HCT116 (cell line): ENCODE measurements around the gene SEMA3E. TPM values are rescaled to one million over a fixed set of nuclear protein-coding genes. Genes with fewer than 3 reads are reported as not detected.

Source experiments
- ATAC-seq: fragments of 200-7000 bp; cut with Tn5 transposase; 2 replicates; pipeline ENCODE4 v1.9.1; 2020; ENCODE audit warnings: mild to moderate bottlenecking, moderate library complexity
- BruUV-seq: library from RNA; stranded (reverse); fragments of 400-500 nt; replicated peaks from 2 replicates; lab custom pipeline; 2021; lab: Mats Ljungman, UMichigan
- CTCF ChIA-PET: fragments of 300-600 bp; sonication (Branson Sonifier 250); formaldehyde crosslinking; loops from one replicate; lab custom pipeline; 2021; ENCODE audit warnings: antibody characterized with exemption; lab: Charles Lee
- POLR2A ChIA-PET: fragments of 300-600, 350-600 bp; sonication (Branson Sonifier 250); formaldehyde crosslinking; loops from one replicate; lab custom pipeline; 2021; ENCODE audit warnings: antibody characterized with exemption; lab: Charles Lee
- RAD21 ChIA-PET, 2 experiments: fragments of 300-600 bp; sonication (Branson Sonifier 250); formaldehyde crosslinking; loops; one replicate each; lab custom pipeline; 2023; ENCODE audit warnings: low total read pairs in 2 of 2; ENCODE audit not compliant: uncharacterized antibody in 2 of 2, unreplicated experiment in 2 of 2, low non-redundant PET in 1 of 2; lab: Charles Lee
- DNase-seq: peaks from one replicate; pipeline ENCODE4 v3.0.0-alpha.2; 2010; ENCODE audit warnings: low read depth, low spot score
- H2AFZ ChIP-seq: fragments of 200-600 bp; shearing (Covaris generic), sonication (generic); 2 replicates; pipeline ENCODE4 v1.6.1; 2017; ENCODE audit warnings: low read depth, mixed run types, mixed read lengths, antibody characterized with exemption, low read length; ENCODE audit not compliant: poor library complexity, severe bottlenecking
- H3K27ac ChIP-seq: 2 replicates; pipeline ENCODE4 v1.5.1; 2012; ENCODE audit warnings: low read depth, low read length
- H3K27me3 ChIP-seq: fragments of 200-600 bp; sonication (generic); 2 replicates; pipeline ENCODE4 v1.6.1; 2016; ENCODE audit warnings: mixed run types, low read length, mixed read lengths; ENCODE audit not compliant: insufficient read depth
- H3K36me3 ChIP-seq, 2 experiments: fragments of 200-500 bp in 1 of 2; fragments of 200-600 bp in 1 of 2; sonication (Bioruptor generic) in 1 of 2; sonication (generic) in 1 of 2; 2 replicates each; pipeline versions ENCODE4 v1.5.1 to v1.6.1; 2014 to 2016; ENCODE audit warnings: low read length in 2 of 2, inconsistent platforms in 1 of 2, mixed read lengths in 1 of 2, mixed run types in 1 of 2; ENCODE audit not compliant: insufficient read depth in 2 of 2, control insufficient read depth in 1 of 2
- H3K4me1 ChIP-seq, 2 experiments: fragments of 200-600 bp in 1 of 2; sonication (generic) in 1 of 2; 2 replicates each; pipeline versions ENCODE4 v1.5.1 to v1.6.1; 2012 to 2017; ENCODE audit warnings: low read length in 2 of 2, inconsistent platforms in 1 of 2, mild to moderate bottlenecking in 1 of 2, mixed read lengths in 1 of 2, mixed run types in 1 of 2, moderate library complexity in 1 of 2; ENCODE audit not compliant: insufficient read depth in 2 of 2, control insufficient read depth in 1 of 2
- H3K4me2 ChIP-seq: fragments of 200-600 bp; sonication (generic); 2 replicates; pipeline ENCODE4 v1.6.1; 2017; ENCODE audit warnings: mixed run types, low read length, mixed read lengths
- H3K4me3 ChIP-seq, 2 experiments: fragments of 200-600 bp in 1 of 2; sonication (generic) in 1 of 2; replicated peaks in 1 of 2; 2 replicates each; pipeline ENCODE4 v1.5.1; 2011 to 2016; ENCODE audit warnings: low read length in 2 of 2, control low read depth in 1 of 2, low read depth in 1 of 2, mild to moderate bottlenecking in 1 of 2, mixed read lengths in 1 of 2, mixed run types in 1 of 2
- H3K79me2 ChIP-seq: fragments of 200-600 bp; sonication (generic); 2 replicates; pipeline ENCODE4 v1.6.1; 2017; ENCODE audit warnings: mild to moderate bottlenecking, mixed run types, low read length, moderate library complexity, mixed read lengths; ENCODE audit not compliant: insufficient read depth
- H3K9ac ChIP-seq: fragments of 200-600 bp; sonication (generic); 2 replicates; pipeline ENCODE4 v1.6.1; 2016; ENCODE audit warnings: low read length, mixed read lengths
- H3K9me2 ChIP-seq: fragments of 200-600 bp; sonication (generic), shearing (Covaris generic); 2 replicates; pipeline ENCODE4 v1.6.1; 2017; ENCODE audit warnings: mixed run types, mild to moderate bottlenecking, moderate library complexity; ENCODE audit not compliant: insufficient read depth
- H3K9me3 ChIP-seq, 2 experiments: fragments of 200-500 bp in 1 of 2; fragments of 200-600 bp in 1 of 2; sonication (Bioruptor generic) in 1 of 2; sonication (generic) in 1 of 2; 2 replicates each; pipeline ENCODE4 v1.6.1; 2014 to 2017; ENCODE audit warnings: low read length in 2 of 2, mixed read lengths in 2 of 2, inconsistent platforms in 1 of 2, low read depth in 1 of 2, mild to moderate bottlenecking in 1 of 2, mixed run types in 1 of 2, moderate library complexity in 1 of 2; ENCODE audit not compliant: control insufficient read depth in 1 of 2, insufficient read depth in 1 of 2
- H4K20me1 ChIP-seq: fragments of 200-600 bp; sonication (generic), shearing (Covaris generic); 2 replicates; pipeline ENCODE4 v1.6.1; 2017; ENCODE audit warnings: mixed run types, mild to moderate bottlenecking, moderate library complexity; ENCODE audit not compliant: insufficient read depth
- CBX3 ChIP-seq: IDR thresholded peaks from 2 replicates; pipeline ENCODE4 v1.6.1; 2012; ENCODE audit warnings: low read depth
- EGR1 ChIP-seq: IDR thresholded peaks from 2 replicates; pipeline ENCODE4 v1.6.1; 2012; ENCODE audit warnings: low read depth
- ELF1 ChIP-seq: IDR thresholded peaks from 2 replicates; pipeline ENCODE4 v1.6.1; 2012; ENCODE audit warnings: low read depth, borderline replicate concordance
- EZH2 ChIP-seq: fragments of 200-600 bp; sonication (generic); IDR thresholded peaks from 2 replicates; pipeline ENCODE4 v1.6.1; 2017; ENCODE audit warnings: antibody characterized with exemption, mixed run types
- EZH2phosphoT487 ChIP-seq: fragments of 200-600 bp; IDR thresholded peaks from 2 replicates; pipeline ENCODE4 v1.6.1; 2018; ENCODE audit warnings: antibody characterized with exemption, borderline replicate concordance
- JUND ChIP-seq: IDR thresholded peaks from 2 replicates; pipeline ENCODE4 v1.6.1; 2012
- POLR2A ChIP-seq: IDR thresholded peaks from 2 replicates; pipeline ENCODE4 v1.7.0; 2011; ENCODE audit warnings: borderline replicate concordance; ENCODE audit not compliant: insufficient read depth, insufficient read length; ENCODE audit errors: extremely low read depth
- POLR2AphosphoS5 ChIP-seq: IDR thresholded peaks from 2 replicates; pipeline ENCODE4 v1.6.1; 2011; ENCODE audit warnings: mild to moderate bottlenecking, low read depth, low read length, moderate library complexity
- RAD21 ChIP-seq: IDR thresholded peaks from 2 replicates; pipeline ENCODE4 v1.6.1; 2012; ENCODE audit warnings: low read depth, mild to moderate bottlenecking
- SIN3A ChIP-seq: IDR thresholded peaks from 2 replicates; pipeline ENCODE4 v1.6.1; 2012; ENCODE audit warnings: low read depth
- SP1 ChIP-seq: IDR thresholded peaks from 2 replicates; pipeline ENCODE4 v1.6.1; 2012; ENCODE audit warnings: low read depth
- SRF ChIP-seq: IDR thresholded peaks from 2 replicates; pipeline ENCODE4 v1.6.1; 2012; ENCODE audit warnings: low read depth
- TCF7L2 ChIP-seq: IDR thresholded peaks from 2 replicates; pipeline ENCODE4 v1.7.0; 2011; ENCODE audit warnings: borderline replicate concordance, inconsistent platforms; ENCODE audit not compliant: insufficient read depth, insufficient read length; ENCODE audit errors: extremely low read depth
- YY1 ChIP-seq: IDR thresholded peaks from 2 replicates; pipeline ENCODE4 v1.6.1; 2011; ENCODE audit warnings: low read length, low read depth, moderate library complexity, mild to moderate bottlenecking; ENCODE audit not compliant: insufficient replicate concordance; ENCODE audit errors: extremely low read depth
- ZFX ChIP-seq: fragments of 450-650 bp; IDR thresholded peaks from 2 replicates; pipeline ENCODE4 v1.6.1; 2017
- intact Hi-C: fragments of 100-400 bp; cut with micrococcal nuclease; formaldehyde crosslinking; loops from 2 replicates; pipeline ENCODE4 v1.10.0; 2022
- total RNA-seq: library from RNA; stranded (reverse); gene quantifications from one replicate; pipeline ENCODE4 v1.2.1, GENCODE V29; 2021; ENCODE audit not compliant: unreplicated experiment
- TF ChIP-seq, protein P1 (sequence below), 3 experiments: fragments of 200-600 bp in 1 of 3; sonication (generic) in 1 of 3; IDR thresholded peaks in 2 of 3; conservative IDR thresholded peaks in 1 of 3; 2 replicates each; pipeline ENCODE4 v1.5.1; 2012 to 2017; ENCODE audit warnings: low read depth in 2 of 3, low read length in 2 of 3, antibody characterized with exemption in 1 of 3, borderline replicate concordance in 1 of 3, control low read depth in 1 of 3, mild to moderate bottlenecking in 1 of 3, mixed read lengths in 1 of 3, mixed run types in 1 of 3, moderate library complexity in 1 of 3; ENCODE audit not compliant: insufficient read depth in 1 of 3
- TF ChIP-seq, protein P2 (sequence below): IDR thresholded peaks from 2 replicates; pipeline ENCODE4 v1.6.1; 2012
- TF ChIP-seq, protein P3 (sequence below): IDR thresholded peaks from 2 replicates; pipeline ENCODE4 v1.6.1; 2012; ENCODE audit warnings: low read depth
- TF ChIP-seq, protein P4 (sequence below): IDR thresholded peaks from 2 replicates; pipeline ENCODE4 v1.6.1; 2012

The SEMA3E gene
- total RNA-seq, 1 experiment from 2014 or later, result 1.6 TPM

DNA sequence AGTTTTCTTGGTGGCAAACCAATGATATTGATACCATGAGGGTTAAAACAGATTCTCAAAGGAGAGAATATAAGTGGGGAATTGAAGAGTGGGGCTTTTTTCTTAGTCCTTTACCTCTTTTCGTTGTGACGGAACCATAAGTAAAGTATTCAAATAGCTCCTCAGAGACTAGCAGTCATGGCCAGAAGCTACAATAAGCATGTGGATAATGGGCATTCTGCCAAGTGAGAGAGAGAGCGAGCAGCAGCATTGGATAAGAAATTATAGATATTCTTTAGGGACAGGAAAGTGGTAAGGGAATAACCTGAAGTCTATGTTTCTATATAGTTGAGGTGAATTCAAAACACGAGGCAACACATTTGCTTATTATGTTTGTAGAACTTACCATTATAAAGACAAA, 235.1 kb downstream of the SEMA3E start (continued):
- TF ChIP-seq EZH2 (no peak), SRF (no peak), RAD21 (no peak), EGR1 (no peak)

DNA sequence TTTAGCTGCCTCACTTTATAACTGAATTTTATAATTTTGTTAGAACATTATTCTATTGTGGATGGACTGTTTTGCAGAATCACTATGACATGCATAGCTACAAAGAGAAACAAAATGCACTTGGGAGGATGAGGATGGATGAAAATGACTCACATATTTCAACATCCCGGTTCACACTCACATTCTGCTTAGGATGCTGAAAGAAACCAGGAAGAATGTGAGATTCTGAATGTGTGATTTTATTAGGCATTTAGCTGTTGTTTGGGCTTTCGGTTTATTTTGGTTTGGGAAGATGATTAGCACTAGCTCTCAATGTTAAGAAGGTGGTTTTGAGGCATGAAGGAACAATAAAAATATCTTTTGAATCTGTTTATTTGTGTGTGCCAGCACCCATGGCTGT, 235.5 kb downstream of the SEMA3E start:
- Histone ChIP-seq H2AFZ (peak overlapping the region; percentile 4), H3K9ac (no peak overlapping the region), H3K4me3 (no peak overlapping the region), H3K27me3 (no peaks in the 10 kb centered on the region), H3K27ac (no peak overlapping the region), H3K4me1 (no peaks in the 10 kb centered on the region), H3K9me3 (no peaks in the 10 kb centered on the region), H3K79me2 (no peaks in the 10 kb centered on the region), H3K36me3 (no peaks in the 10 kb centered on the region), H3K4me2 (no peak overlapping the region), H3K9me2 (no peaks in the 10 kb centered on the region), H4K20me1 (no peaks in the 10 kb centered on the region)
- ChIA-PET POLR2A (no interaction called here), CTCF (interaction anchor here (2.1 kb wide), 1 partner anchor 242 kb away, joined by 5 read pairs; no protein-coding TSS in a partner anchor), RAD21 (no interaction called here)
- TF ChIP-seq YY1 (no peak), EZH2 (no peak), TCF7L2 (no peak), JUND (no peak), SRF (no peak), EGR1 (no peak), POLR2AphosphoS5 (no peak), ELF1 (no peak), EZH2phosphoT487 (no peak), POLR2A (no peak), CBX3 (no peak), SIN3A (no peak), ZFX (no peak), RAD21 (no peak), SP1 (no peak)
- TF ChIP-seq, protein P1, sequence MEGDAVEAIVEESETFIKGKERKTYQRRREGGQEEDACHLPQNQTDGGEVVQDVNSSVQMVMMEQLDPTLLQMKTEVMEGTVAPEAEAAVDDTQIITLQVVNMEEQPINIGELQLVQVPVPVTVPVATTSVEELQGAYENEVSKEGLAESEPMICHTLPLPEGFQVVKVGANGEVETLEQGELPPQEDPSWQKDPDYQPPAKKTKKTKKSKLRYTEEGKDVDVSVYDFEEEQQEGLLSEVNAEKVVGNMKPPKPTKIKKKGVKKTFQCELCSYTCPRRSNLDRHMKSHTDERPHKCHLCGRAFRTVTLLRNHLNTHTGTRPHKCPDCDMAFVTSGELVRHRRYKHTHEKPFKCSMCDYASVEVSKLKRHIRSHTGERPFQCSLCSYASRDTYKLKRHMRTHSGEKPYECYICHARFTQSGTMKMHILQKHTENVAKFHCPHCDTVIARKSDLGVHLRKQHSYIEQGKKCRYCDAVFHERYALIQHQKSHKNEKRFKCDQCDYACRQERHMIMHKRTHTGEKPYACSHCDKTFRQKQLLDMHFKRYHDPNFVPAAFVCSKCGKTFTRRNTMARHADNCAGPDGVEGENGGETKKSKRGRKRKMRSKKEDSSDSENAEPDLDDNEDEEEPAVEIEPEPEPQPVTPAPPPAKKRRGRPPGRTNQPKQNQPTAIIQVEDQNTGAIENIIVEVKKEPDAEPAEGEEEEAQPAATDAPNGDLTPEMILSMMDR (IDR thresholded peaks at IDR 0.05 in 2 of 3, conservative IDR thresholded peaks at IDR 0.05 in 1 of 3; ENCODE audit: borderline replicate concordance in 1 of 3, insufficient read depth in 1 of 3, low read depth in 2 of 3, low read length in 2 of 3), result no peak
- TF ChIP-seq, protein P2, sequence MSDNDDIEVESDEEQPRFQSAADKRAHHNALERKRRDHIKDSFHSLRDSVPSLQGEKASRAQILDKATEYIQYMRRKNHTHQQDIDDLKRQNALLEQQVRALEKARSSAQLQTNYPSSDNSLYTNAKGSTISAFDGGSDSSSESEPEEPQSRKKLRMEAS, result no peak
- TF ChIP-seq, protein P3, sequence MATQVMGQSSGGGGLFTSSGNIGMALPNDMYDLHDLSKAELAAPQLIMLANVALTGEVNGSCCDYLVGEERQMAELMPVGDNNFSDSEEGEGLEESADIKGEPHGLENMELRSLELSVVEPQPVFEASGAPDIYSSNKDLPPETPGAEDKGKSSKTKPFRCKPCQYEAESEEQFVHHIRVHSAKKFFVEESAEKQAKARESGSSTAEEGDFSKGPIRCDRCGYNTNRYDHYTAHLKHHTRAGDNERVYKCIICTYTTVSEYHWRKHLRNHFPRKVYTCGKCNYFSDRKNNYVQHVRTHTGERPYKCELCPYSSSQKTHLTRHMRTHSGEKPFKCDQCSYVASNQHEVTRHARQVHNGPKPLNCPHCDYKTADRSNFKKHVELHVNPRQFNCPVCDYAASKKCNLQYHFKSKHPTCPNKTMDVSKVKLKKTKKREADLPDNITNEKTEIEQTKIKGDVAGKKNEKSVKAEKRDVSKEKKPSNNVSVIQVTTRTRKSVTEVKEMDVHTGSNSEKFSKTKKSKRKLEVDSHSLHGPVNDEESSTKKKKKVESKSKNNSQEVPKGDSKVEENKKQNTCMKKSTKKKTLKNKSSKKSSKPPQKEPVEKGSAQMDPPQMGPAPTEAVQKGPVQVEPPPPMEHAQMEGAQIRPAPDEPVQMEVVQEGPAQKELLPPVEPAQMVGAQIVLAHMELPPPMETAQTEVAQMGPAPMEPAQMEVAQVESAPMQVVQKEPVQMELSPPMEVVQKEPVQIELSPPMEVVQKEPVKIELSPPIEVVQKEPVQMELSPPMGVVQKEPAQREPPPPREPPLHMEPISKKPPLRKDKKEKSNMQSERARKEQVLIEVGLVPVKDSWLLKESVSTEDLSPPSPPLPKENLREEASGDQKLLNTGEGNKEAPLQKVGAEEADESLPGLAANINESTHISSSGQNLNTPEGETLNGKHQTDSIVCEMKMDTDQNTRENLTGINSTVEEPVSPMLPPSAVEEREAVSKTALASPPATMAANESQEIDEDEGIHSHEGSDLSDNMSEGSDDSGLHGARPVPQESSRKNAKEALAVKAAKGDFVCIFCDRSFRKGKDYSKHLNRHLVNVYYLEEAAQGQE, result no peak
- TF ChIP-seq, protein P4, sequence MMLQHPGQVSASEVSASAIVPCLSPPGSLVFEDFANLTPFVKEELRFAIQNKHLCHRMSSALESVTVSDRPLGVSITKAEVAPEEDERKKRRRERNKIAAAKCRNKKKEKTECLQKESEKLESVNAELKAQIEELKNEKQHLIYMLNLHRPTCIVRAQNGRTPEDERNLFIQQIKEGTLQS, result no peak
- intact Hi-C loops, result no loop called here
- DNase-seq, result no peak
- no peak for ATAC-seq
- BruUV-seq, result no TSS peak
